Keratinocyte (primary cell): ENCODE measurements around the gene ERBB4.

ENCODE experiments used
- CTCF ChIP-seq, 3 experiments: IDR thresholded peaks in 1 of 3; conservative IDR thresholded peaks in 1 of 3; optimal IDR thresholded peaks in 1 of 3; 2 replicates in 2 of 3; 3 replicates in 1 of 3; pipeline versions ENCODE3 to v1.5.1; 2011; ENCODE audit warnings: low read length in 3 of 3, mild to moderate bottlenecking in 3 of 3, moderate library complexity in 2 of 3, control low read depth in 1 of 3, inconsistent platforms in 1 of 3; ENCODE audit not compliant: insufficient read depth in 2 of 3; ENCODE audit errors: extremely low read depth in 1 of 3
- EZH2 ChIP-seq: IDR thresholded peaks from one replicate; pipeline ENCODE4 v1.6.1; 2012; ENCODE audit warnings: inconsistent platforms, mild to moderate bottlenecking, low read length, moderate library complexity

GRCh38 chr2:212379103-212379502 is 159.5 kb downstream of the ERBB4 start:
- no peak for TF ChIP-seq CTCF (optimal IDR thresholded peaks at IDR 0.05 in 1 of 3, IDR thresholded peaks at IDR 0.05 in 1 of 3, conservative IDR thresholded peaks at IDR 0.05 in 1 of 3; ENCODE audit: extremely low read depth in 1 of 3, insufficient read depth in 2 of 3, low read length in 3 of 3)
- TF ChIP-seq EZH2 = no peak
